NCI-H526 treated with DMSO at 0.1 percent for 48 hours (cell line): ENCODE data around the gene ATP8B3.

Experiments used
- DNase-seq: peaks from one replicate; lab custom pipeline; 2025; lab: John Stamatoyannopoulos, UW

The ATP8B3 gene

DNA sequence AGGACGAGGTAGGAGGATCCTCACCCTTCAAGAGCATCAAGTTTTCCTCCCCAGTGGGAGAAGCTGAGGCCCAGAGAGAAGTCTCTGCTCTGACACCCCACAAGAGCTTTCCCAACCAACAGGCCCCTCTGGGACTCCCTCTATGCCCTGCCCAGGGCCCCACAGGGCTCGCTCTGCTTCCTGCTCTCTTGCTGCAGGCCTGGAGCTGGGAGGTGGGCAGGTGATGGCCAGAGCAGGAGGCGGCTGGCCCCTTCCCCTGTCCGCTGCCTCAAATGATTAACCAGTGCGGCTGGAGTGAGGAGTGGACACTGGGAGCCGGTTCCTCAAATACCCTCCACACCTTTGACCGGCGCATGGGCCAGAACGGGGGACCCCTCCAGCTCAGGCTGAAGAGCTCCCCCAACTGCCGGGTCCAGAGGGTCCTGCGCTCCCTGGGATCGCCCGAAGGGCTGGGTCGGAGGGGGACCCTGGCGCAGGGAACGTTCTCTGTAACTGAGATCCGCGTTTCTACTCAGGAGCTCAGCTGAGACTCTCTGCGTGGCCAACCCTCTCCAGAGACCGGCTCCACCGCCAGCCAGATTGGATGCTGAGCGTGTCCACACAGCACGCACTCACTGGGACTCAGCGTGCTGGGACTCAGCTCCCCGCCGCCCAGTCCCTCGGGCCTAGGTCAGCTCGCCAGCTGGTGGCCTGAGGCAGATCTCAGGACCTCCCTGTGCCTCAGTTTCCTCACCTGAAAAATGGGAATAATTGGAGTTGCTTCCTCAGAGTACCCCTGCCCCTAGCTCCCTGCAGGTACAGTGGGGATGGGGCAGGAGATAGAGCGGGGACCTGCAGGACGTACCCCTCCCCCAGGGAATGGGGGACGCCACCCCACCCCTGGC lies 65.4 kb downstream of the ATP8B3 start:
- no peak for DNase-seq

DNA sequence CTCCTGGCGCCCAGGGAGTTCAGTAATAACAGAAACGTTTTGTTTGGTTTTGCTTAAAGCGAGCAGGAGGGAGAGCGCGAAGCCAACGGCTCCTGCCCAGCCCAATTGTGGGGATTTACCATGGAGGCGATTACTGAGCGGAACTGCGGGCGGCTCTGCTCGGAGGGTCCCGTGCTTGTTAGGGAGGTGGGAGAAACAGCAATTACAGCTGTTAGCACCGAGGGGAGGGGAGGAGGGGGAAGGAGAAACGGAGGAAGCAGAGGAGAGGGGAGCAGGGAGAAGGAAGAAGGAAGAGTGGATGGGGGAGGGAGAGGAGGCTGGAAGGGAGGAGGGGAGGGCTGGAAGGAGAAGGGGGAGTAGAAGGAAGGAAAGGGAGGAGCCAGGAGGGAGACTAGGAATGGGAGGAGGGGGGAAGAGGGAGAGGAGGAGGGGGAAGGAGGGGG lies 66.5 kb downstream of the ATP8B3 start:
- no peak for DNase-seq

DNA sequence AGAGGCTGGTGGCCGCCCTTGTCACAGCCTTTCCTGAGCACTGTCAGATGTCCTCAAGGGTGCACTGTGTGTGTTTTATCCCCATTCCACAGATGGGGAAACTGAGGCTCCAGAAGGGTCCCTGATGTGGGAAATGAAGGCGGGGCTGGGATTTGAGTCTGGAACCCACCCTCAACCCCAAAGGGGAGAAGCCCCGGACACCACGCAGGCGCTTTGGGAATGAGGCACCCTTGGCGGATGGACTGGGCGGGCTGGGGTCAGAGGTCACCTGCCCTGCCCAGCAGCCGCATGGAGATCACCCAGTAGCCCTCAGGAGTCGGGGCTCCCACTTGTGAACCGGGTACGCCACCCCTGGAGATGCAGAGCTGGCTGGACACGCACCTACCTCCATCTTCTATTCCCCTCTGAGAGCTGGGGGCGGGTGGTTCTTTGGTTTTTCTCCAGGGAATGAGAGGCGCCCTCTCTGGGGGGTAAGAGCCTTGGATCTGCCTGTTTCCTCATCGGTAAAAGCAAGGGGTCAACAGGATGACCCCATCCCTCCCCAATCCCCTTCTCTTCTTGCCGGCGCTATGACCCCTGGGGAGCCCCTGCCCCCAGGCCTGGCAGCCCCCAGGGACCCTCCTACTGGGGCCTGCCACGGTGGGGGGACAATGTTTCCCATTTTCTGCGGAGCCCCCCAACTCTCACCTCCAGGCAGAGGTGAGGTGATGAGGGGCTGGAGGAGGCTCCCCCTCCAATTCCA lies 67.1 kb downstream of the ATP8B3 start:
- no peak for DNase-seq

- DNase-seq: no peak
Measured at GRCh38 chr19:1744133-1744665, 67.9 kb downstream of the ATP8B3 start.

- DNase-seq: no peak
Measured at GRCh38 chr19:1742989-1743696, 68.9 kb downstream of the ATP8B3 start.

DNA sequence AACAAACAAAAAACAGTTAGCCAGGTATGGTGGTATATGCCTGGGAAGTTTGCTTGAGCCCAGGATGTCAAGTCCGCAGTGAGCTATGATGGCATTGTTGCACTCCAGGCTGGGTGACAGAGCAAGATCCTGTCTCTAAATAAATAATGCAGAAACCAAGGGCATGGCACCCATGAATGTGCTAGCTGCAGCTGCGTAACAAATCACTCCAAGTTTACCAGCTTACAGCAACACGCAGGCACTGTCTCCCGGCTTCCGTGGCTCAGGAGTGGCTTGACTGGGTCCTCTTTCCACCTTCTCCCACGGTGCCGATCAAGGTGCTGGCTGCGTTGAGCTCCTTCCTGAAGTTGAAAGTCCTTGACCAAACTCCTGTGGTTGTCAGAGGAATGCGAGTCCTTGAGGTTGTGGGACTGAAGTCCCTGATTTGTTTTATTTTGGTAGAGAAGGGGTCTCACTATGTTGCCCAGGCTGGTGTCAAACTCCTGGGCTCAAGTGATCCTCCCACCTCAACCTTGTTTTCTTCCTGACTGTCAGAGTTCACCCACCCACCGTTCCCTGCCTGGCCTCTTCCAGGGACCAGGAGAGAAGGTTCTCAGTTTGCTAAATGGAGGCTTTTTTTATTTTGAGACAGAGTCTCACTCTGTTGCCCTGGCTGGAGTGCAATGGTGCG lies 72.0 kb downstream of the ATP8B3 start:
- no peak for DNase-seq

DNA sequence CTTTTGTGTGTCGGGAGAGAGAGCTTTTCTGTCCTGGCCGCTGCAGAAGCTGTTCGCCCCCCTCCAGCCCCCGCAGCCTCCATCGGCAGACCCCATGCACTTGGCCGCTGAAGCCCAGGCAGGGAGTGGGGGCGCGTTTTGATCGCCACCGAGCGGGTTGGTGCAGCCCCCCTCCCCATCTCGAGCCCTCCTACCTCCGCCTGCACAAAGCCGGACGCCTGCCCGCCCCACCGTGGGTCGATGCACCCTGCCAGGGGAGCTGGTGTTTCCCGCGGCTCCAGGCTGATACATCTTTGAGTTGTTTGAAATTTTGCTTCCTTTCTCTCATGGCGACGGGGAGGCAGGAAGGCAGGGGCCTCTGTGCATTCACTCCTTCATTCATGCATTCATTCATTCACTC lies 75.1 kb downstream of the ATP8B3 start:
- no peak for DNase-seq

DNA sequence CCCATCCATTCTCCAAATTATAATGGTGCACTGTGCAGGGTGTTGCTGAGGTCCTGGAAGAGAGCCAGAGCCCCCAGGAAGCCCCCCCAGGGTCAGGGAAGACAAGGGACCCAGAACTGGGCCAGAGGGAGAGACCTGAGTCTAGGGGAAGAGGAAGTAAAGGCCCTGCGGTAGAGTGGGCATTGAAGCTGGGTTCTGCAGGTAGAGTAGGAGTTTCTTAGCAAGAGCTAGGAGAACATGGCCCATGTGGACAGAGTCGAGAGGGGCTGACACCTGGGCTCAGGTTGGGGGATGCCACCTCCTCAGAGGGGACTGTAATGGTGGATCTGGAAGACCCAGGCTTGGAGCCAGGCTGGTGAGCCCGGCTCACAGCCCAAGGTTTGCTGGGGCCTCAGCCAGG lies 75.8 kb downstream of the ATP8B3 start:
- no peak for DNase-seq

DNA sequence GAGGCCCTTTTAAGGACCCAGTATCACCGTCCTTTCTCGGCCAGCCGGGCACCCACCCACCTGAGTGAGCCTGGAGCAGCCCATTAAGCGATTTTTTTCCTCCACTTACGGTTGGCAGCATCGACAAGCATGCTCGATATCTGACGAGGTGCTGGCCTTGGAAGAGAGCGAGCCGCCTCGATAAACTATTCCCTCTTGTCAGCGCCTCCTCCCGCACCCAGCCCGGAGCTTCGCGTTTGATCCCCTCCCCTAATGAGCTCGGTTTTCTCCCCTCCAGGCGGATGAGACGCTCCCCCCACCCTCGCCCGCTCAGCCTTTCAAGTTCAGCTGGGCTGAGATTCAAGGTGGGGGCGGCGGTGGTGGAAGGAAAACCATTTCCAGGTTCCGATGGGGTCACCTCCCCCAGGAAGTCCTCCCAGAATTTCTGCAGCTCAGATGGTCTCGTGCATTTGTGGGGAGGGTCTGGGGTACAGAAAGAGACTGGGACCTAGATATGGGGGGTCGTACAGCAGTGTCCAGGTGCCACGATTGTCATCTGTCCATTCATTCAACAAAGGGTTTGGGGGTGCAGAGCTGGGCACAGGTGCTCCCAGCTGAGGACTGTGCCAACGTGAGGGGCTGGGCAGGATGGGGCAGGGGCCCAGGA lies 77.6 kb downstream of the ATP8B3 start:
- DNase-seq: no peak
